Endothelial cell of umbilical vein (primary cell): Measurements from ENCODE around the gene MRAS. TPM values are rescaled to one million over a fixed set of nuclear protein-coding genes. Genes with fewer than 3 reads are reported as not detected.

Experiments used
- BruUV-seq: library from RNA; stranded (reverse); fragments of 400-500 nt; replicated peaks from 2 replicates; lab custom pipeline; 2021; lab: Mats Ljungman, UMichigan
- CTCF ChIA-PET: fragments of 300-600, 350-600 bp; sonication (Branson Sonifier 250); formaldehyde crosslinking; loops from one replicate; lab custom pipeline; 2021; ENCODE audit warnings: antibody characterized with exemption, inconsistent platforms; lab: Charles Lee
- POLR2A ChIA-PET: fragments of 300-600, 350-600 bp; sonication (Branson Sonifier 250); formaldehyde crosslinking; loops from one replicate; lab custom pipeline; 2021; ENCODE audit warnings: antibody characterized with exemption, inconsistent platforms; lab: Charles Lee
- DNase-seq: peaks from one replicate; pipeline ENCODE4 v3.0.0-alpha.2; 2011; ENCODE audit warnings: low read depth, low spot score
- FAIRE-seq: peaks from 2 replicates; lab custom pipeline; 2011; peaks lifted over from hg19 to GRCh38; lab: Jason Lieb, UNC
- H2AFZ ChIP-seq: 2 replicates; pipeline ENCODE4 v1.6.0; 2012; ENCODE audit warnings: low read depth, low read length, control low read depth, inconsistent platforms
- H3K27ac ChIP-seq: 2 replicates; pipeline ENCODE4 v1.5.1; 2011; ENCODE audit warnings: low read depth, mild to moderate bottlenecking, control low read depth, low read length, moderate library complexity; ENCODE audit not compliant: insufficient read depth
- H3K27me3 ChIP-seq, 2 experiments: 2 replicates each; pipeline versions ENCODE4 v1.6.0 to v1.6.1; 2011; ENCODE audit warnings: low read length in 2 of 2, mixed read lengths in 1 of 2; ENCODE audit not compliant: control insufficient read depth in 2 of 2, insufficient read depth in 2 of 2
- H3K36me3 ChIP-seq, 2 experiments: 2 replicates in 1 of 2; 3 replicates in 1 of 2; pipeline ENCODE4 v1.5.1; 2011; ENCODE audit warnings: low read length in 2 of 2, mild to moderate bottlenecking in 1 of 2, moderate library complexity in 1 of 2; ENCODE audit not compliant: control insufficient read depth in 2 of 2, insufficient read depth in 2 of 2; ENCODE audit errors: extremely low read depth in 1 of 2
- H3K4me1 ChIP-seq: 3 replicates; pipeline ENCODE4 v1.5.1; 2011; ENCODE audit warnings: mild to moderate bottlenecking, low read length; ENCODE audit not compliant: control insufficient read depth, insufficient read depth; ENCODE audit errors: extremely low read depth
- H3K4me2 ChIP-seq: 2 replicates; pipeline ENCODE4 v1.6.1; 2011; ENCODE audit warnings: low read length, control low read depth, mixed read lengths; ENCODE audit not compliant: insufficient read depth
- H3K4me3 ChIP-seq, 3 experiments: fragments of 200-600 bp in 1 of 3; sonication (generic), shearing (Covaris generic) in 1 of 3; replicated peaks in 1 of 3; 2 replicates each; pipeline ENCODE4 v1.5.1; 2011 to 2016; ENCODE audit warnings: control low read depth in 3 of 3, low read length in 3 of 3, mild to moderate bottlenecking in 2 of 3, inconsistent platforms in 1 of 3, low read depth in 1 of 3, moderate library complexity in 1 of 3; ENCODE audit not compliant: insufficient read depth in 1 of 3
- H3K79me2 ChIP-seq: 2 replicates; pipeline ENCODE4 v1.6.0; 2012; ENCODE audit warnings: low read length, inconsistent platforms; ENCODE audit not compliant: control insufficient read depth, insufficient read depth
- H3K9ac ChIP-seq: replicated peaks from 2 replicates; pipeline ENCODE3; 2011; ENCODE audit warnings: low read length, control low read depth; ENCODE audit not compliant: insufficient read depth; ENCODE audit errors: extremely low read depth
- H3K9me1 ChIP-seq: replicated peaks from 3 replicates; pipeline ENCODE4 v1.6.0; 2011; ENCODE audit warnings: mild to moderate bottlenecking, low read length; ENCODE audit not compliant: control insufficient read depth, insufficient read depth; ENCODE audit errors: extremely low read depth
- H3K9me3 ChIP-seq: replicated peaks from 2 replicates; pipeline ENCODE4 v1.5.1; 2012; ENCODE audit warnings: low read length, inconsistent platforms; ENCODE audit not compliant: control insufficient read depth, insufficient read depth
- H4K20me1 ChIP-seq: replicated peaks from 2 replicates; pipeline ENCODE3; 2011; ENCODE audit warnings: mild to moderate bottlenecking, low read length; ENCODE audit not compliant: control insufficient read depth, insufficient read depth; ENCODE audit errors: extremely low read depth
- CTCF ChIP-seq, 2 donors: IDR thresholded peaks; 1 replicate in 1 of 2; 2 replicates in 1 of 2; pipeline ENCODE4 v1.5.1; 2011; ENCODE audit warnings: low read length in 2 of 2, mild to moderate bottlenecking in 2 of 2, moderate library complexity in 2 of 2, control low read depth in 1 of 2, inconsistent platforms in 1 of 2, low read depth in 1 of 2; ENCODE audit not compliant: insufficient read depth in 1 of 2; ENCODE audit errors: extremely low read depth in 1 of 2
- EZH2 ChIP-seq: IDR thresholded peaks from 2 replicates; pipeline ENCODE4 v1.6.1; 2012; ENCODE audit warnings: borderline replicate concordance, low read depth, mild to moderate bottlenecking, moderate library complexity, low read length, inconsistent platforms; ENCODE audit not compliant: severe bottlenecking
- FOS ChIP-seq: IDR thresholded peaks from 2 replicates; pipeline ENCODE4 v1.6.1; 2011; ENCODE audit warnings: mild to moderate bottlenecking, low read length, moderate library complexity, borderline replicate concordance; ENCODE audit not compliant: insufficient read depth
- GATA2 ChIP-seq: IDR thresholded peaks from 2 replicates; pipeline ENCODE4 v1.7.0; 2011; ENCODE audit warnings: low read depth, mild to moderate bottlenecking, moderate library complexity, mixed read lengths, low read length; ENCODE audit not compliant: insufficient read length, insufficient read depth
- JUN ChIP-seq: IDR thresholded peaks from 2 replicates; pipeline ENCODE4 v1.6.1; 2011; ENCODE audit warnings: borderline replicate concordance, low read depth; ENCODE audit not compliant: insufficient read length, insufficient read depth
- MAX ChIP-seq: IDR thresholded peaks from 2 replicates; pipeline ENCODE4 v1.6.1; 2011; ENCODE audit not compliant: insufficient read depth, insufficient read length
- MYC ChIP-seq: IDR thresholded peaks from one replicate; pipeline ENCODE4 v1.6.1; 2011; ENCODE audit warnings: mild to moderate bottlenecking, low read depth, low read length
- POLR2A ChIP-seq: IDR thresholded peaks from 2 replicates; pipeline ENCODE4 v1.6.1; 2012; ENCODE audit warnings: low read depth, mild to moderate bottlenecking, control low read depth, low read length
- POLR2AphosphoS5 ChIP-seq: IDR thresholded peaks from 2 replicates; pipeline ENCODE4 v1.6.1; 2012; ENCODE audit warnings: low read depth, mild to moderate bottlenecking, control low read depth, low read length, moderate library complexity; ENCODE audit not compliant: insufficient read depth
- dilution Hi-C: fragments of 300-500 bp; cut with MboI; formaldehyde crosslinking; loops from one replicate; pipeline ENCODE4 v1.15.0; 2019; ENCODE audit warnings: low sequenced_read_pairs; ENCODE audit not compliant: extremely low pct_ligation_motif_present
- intact Hi-C: fragments of 100-400 bp; cut with micrococcal nuclease; formaldehyde crosslinking; loops from one replicate; pipeline ENCODE4 v1.10.0; 2022
- polyA plus RNA-seq, 4 experiments: library from polyadenylated mRNA; depleted of rRNA in 3 of 4; stranded (reverse) in 3 of 4; unstranded in 1 of 4; fragments of >200 nt; gene quantifications; 2 replicates each; pipeline versions ENCODE4 v1.2.1 to v1.2.3, GENCODE V29; 2011 to 2012; ENCODE audit warnings: missing spikeins in 1 of 4
- total RNA-seq: library from RNA; stranded (reverse); gene quantifications from 2 replicates; pipeline ENCODE4 v1.2.3, GENCODE V29; 2021

Gene MRAS
- total and polyA plus RNA-seq, 2 donors (not counting 3 experiments of a cell fraction or from before 2014, with no cell fraction given), result 14.6 to 16.5 TPM

GRCh38 chr3:138445236-138445635, 96.9 kb downstream of the MRAS start:
- no TSS peak for BruUV-seq
- no peak overlapping the region for H3K4me2 ChIP-seq
- no peak overlapping the region for H3K27ac ChIP-seq
- no peak overlapping the region for H3K9ac ChIP-seq
- no peaks in the 10 kb centered on the region for H3K79me2 ChIP-seq
- CTCF ChIA-PET, result interaction anchor here (1.1 to 1.6 kb wide), 2 partner anchors 28 to 470 kb away, joined by 3 to 5 read pairs; no protein-coding TSS in a partner anchor
- H3K36me3 ChIP-seq, result no peaks in the 10 kb centered on the region
- no peaks in the 10 kb centered on the region for H3K9me1 ChIP-seq
- H3K27me3 ChIP-seq, result peaks cover 2 to 3% of the 10 kb centered on the region in 2 experiments
- intact Hi-C loops, result no loop called here
- no peaks in the 10 kb centered on the region for H4K20me1 ChIP-seq
- TF ChIP-seq FOS (no peak), GATA2 (no peak), CTCF (IDR thresholded peaks at IDR 0.05; ENCODE audit: extremely low read depth in 1 of 2, insufficient read depth in 1 of 2, low read depth in 1 of 2, low read length in 2 of 2) (no peak)
- no peaks in the 10 kb centered on the region for H3K9me3 ChIP-seq
- FAIRE-seq, result no peak
- dilution Hi-C loops, result no loop called here
- POLR2A ChIA-PET, result no interaction called here
- no peak overlapping the region for H3K4me3 ChIP-seq
- no peaks in the 10 kb centered on the region for H3K4me1 ChIP-seq
- DNase-seq, result no peak
- no peak overlapping the region for H2AFZ ChIP-seq

GRCh38 chr3:138445654-138446053, 97.3 kb downstream of the MRAS start:
- intact Hi-C loops (no loop called here), dilution Hi-C loops (no loop called here)
- no peak overlapping the region for H3K9ac ChIP-seq
- no peak for DNase-seq
- no peaks in the 10 kb centered on the region for H4K20me1 ChIP-seq
- peaks cover 2 to 3% of the 10 kb centered on the region in 2 experiments for H3K27me3 ChIP-seq
- TF ChIP-seq EZH2 (no peak), MAX (no peak), MYC (no peak), CTCF (IDR thresholded peaks at IDR 0.05; ENCODE audit: extremely low read depth in 1 of 2, insufficient read depth in 1 of 2, low read depth in 1 of 2, low read length in 2 of 2) (no peak), POLR2AphosphoS5 (no peak), GATA2 (no peak), JUN (no peak), POLR2A (no peak), FOS (no peak)
- H3K79me2 ChIP-seq, result no peaks in the 10 kb centered on the region
- ChIA-PET POLR2A (no interaction called here), CTCF (interaction anchor here (1.6 kb wide), 1 partner anchor 28 kb away, joined by 5 read pairs; no protein-coding TSS in a partner anchor)
- H3K9me3 ChIP-seq, result no peaks in the 10 kb centered on the region
- no peak for FAIRE-seq
- no TSS peak for BruUV-seq
- no peak overlapping the region for H3K4me3 ChIP-seq
- no peaks in the 10 kb centered on the region for H3K36me3 ChIP-seq
- H3K9me1 ChIP-seq, result no peaks in the 10 kb centered on the region
- no peak overlapping the region for H3K27ac ChIP-seq
- H3K4me2 ChIP-seq, result no peak overlapping the region
- no peak overlapping the region for H2AFZ ChIP-seq
- H3K4me1 ChIP-seq, result no peaks in the 10 kb centered on the region
